ENCODE measurements around the gene RPL3. TPM values are rescaled to one million over a fixed set of nuclear protein-coding genes. Genes with fewer than 3 reads are reported as not detected.

Gene RPL3
- total RNA-seq, 1 donor from 2014 or later, result 1,479 TPM

DNA sequence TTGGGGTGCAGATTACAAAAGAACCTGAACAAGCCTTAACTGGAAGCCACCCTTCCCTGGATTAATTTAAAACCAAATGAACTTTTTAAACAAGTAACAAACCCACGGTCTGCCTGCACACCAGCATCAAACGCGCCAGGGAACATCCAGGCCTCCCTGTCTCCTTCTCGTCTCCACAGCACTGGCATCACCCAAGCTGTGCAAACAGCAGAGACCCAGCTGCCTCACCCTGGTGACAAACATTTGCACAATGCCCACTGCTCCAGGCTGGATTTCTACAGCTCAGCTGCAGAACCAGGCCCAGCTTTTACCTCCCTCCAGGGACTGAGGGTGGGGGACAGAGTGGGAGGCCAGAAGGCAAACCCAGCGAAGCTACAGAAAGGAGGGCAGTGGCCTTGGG, 7.0 kb downstream of the RPL3 start:
- Histone ChIP-seq H3K9me3 (no peaks in the 10 kb centered on the region), H3K4me1 (peaks cover 4 to 31% of the 10 kb centered on the region in 2 donors), H3K4me3 (no peak overlapping the region), H3K27me3 (no peaks in the 10 kb centered on the region), H3K27ac (no peak overlapping the region), H3K36me3 (peaks cover 57 to 58% of the 10 kb centered on the region in 2 donors)
- DNase-seq (ENCODE audit: low spot score in 2 of 2), result no peak
- intact Hi-C loops (cut with DNase I), result loop anchor here (10.0 kb wide), 2 partner anchors 388 to 528 kb away; no protein-coding TSS in a partner anchor
- TF ChIP-seq, protein P1, sequence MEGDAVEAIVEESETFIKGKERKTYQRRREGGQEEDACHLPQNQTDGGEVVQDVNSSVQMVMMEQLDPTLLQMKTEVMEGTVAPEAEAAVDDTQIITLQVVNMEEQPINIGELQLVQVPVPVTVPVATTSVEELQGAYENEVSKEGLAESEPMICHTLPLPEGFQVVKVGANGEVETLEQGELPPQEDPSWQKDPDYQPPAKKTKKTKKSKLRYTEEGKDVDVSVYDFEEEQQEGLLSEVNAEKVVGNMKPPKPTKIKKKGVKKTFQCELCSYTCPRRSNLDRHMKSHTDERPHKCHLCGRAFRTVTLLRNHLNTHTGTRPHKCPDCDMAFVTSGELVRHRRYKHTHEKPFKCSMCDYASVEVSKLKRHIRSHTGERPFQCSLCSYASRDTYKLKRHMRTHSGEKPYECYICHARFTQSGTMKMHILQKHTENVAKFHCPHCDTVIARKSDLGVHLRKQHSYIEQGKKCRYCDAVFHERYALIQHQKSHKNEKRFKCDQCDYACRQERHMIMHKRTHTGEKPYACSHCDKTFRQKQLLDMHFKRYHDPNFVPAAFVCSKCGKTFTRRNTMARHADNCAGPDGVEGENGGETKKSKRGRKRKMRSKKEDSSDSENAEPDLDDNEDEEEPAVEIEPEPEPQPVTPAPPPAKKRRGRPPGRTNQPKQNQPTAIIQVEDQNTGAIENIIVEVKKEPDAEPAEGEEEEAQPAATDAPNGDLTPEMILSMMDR (IDR thresholded peaks at IDR 0.05), result no peak

- no peaks in the 10 kb centered on the region for H3K27me3 ChIP-seq
- peaks cover 0 to 25% of the 10 kb centered on the region in 2 donors for H3K4me1 ChIP-seq
- TF ChIP-seq, protein P1 (IDR thresholded peaks at IDR 0.05), result no peak
- intact Hi-C loops (cut with DNase I), result loop anchor here (10.0 kb wide), 2 partner anchors 387 to 527 kb away; no protein-coding TSS in a partner anchor
- peaks cover 50 to 51% of the 10 kb centered on the region in 2 donors for H3K36me3 ChIP-seq
- no peak overlapping the region for H3K27ac ChIP-seq
- H3K4me3 ChIP-seq, result no peak overlapping the region
- DNase-seq (ENCODE audit: low spot score in 2 of 2), result no peak
- no peaks in the 10 kb centered on the region for H3K9me3 ChIP-seq
Observed at GRCh38 chr22:39311592-39312400, 7.6 kb downstream of the RPL3 start.

DNA sequence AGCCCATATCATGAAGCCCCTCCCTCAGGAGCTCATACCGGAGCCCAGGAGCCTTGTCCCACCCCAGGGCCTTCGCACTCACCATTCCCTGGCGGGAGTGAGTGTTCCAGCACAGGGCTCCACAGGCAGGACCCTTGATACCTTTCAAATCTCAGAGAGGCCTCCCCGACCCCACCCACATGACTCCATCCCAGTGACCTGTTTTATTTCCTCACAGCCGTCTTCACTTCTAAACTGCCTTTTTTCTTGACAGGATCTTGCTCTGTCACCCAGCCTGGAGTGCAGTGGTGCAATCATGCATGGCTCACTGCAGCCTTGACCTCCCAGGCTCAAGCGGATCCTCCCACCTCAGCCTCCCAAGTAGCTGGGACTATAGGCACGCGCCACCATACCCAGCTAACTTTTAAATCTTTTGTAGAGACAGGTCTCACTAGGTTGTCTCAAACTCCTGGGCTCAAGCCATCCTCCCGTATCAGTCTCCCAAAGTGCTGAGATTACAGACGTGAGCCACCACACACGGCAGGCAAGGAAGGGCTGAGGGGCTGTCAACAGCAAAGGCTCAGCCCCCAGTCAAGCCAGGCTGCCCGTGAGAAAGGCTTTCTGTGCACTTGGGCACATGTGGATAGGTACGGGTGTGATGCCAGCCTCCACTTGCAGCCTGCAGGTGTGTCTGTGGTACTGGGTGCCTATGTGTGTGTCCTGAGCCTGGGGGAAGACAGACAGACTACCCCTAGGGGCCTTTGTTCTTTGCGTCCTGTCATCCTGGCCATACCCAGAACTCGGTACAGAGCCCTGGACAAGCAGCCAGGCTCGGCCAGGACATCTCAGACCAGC, 9.3 kb downstream of the RPL3 start:
- TF ChIP-seq, protein P1 (IDR thresholded peaks at IDR 0.05), result no peak
- H3K27ac ChIP-seq, result peak overlapping the region; percentile 72 to 80
- H3K9me3 ChIP-seq, result no peaks in the 10 kb centered on the region
- H3K4me1 ChIP-seq, result peaks cover 0 to 11% of the 10 kb centered on the region in 2 donors
- no peak for DNase-seq (ENCODE audit: low spot score in 2 of 2)
- no peak overlapping the region for H3K4me3 ChIP-seq
- intact Hi-C loops (cut with DNase I), result loop anchor here (1.0 to 10.0 kb wide), 4 partner anchors 57 to 525 kb away; no protein-coding TSS in a partner anchor
- peaks cover 36 to 37% of the 10 kb centered on the region in 2 donors for H3K36me3 ChIP-seq
- no peaks in the 10 kb centered on the region for H3K27me3 ChIP-seq

GRCh38 chr22:39309364-39309861, 10.0 kb downstream of the RPL3 start:
- H3K27ac ChIP-seq, result peak overlapping the region; percentile 72 to 80
- H3K4me3 ChIP-seq, result no peak overlapping the region
- H3K9me3 ChIP-seq, result no peaks in the 10 kb centered on the region
- DNase-seq (ENCODE audit: low spot score in 2 of 2), result no peak
- peaks cover 30% of the 10 kb centered on the region in 2 donors for H3K36me3 ChIP-seq
- intact Hi-C loops (cut with DNase I), result loop anchor here (1.0 to 2.0 kb wide), 2 partner anchors 57 to 138 kb away; no protein-coding TSS in a partner anchor
- TF ChIP-seq, protein P1 (IDR thresholded peaks at IDR 0.05), result no peak
- peaks cover 0 to 11% of the 10 kb centered on the region in 2 donors for H3K4me1 ChIP-seq
- no peaks in the 10 kb centered on the region for H3K27me3 ChIP-seq

GRCh38 chr22:39308614-39309363, 10.6 kb downstream of the RPL3 start:
- intact Hi-C loops (cut with DNase I), result loop anchor here (1.0 to 2.0 kb wide), 2 partner anchors 56 to 137 kb away; no protein-coding TSS in a partner anchor
- Histone ChIP-seq H3K9me3 (no peaks in the 10 kb centered on the region), H3K36me3 (peaks cover 23 to 24% of the 10 kb centered on the region in 2 donors), H3K4me1 (peaks cover 0 to 11% of the 10 kb centered on the region in 2 donors), H3K27me3 (no peaks in the 10 kb centered on the region), H3K27ac (peak overlapping the region; percentile 78 to 80), H3K4me3 (peak overlapping the region; percentile 1 to 50)
- TF ChIP-seq, protein P1 (IDR thresholded peaks at IDR 0.05), result peak in 1 of 3 experiments; percentile 14
- peak; percentile 50 to 92 for DNase-seq (ENCODE audit: low spot score in 2 of 2)

Measured in ascending aorta (tissue), 2 donors.